HG03521 (cell line): Measurements from ENCODE around the gene PIK3R4.

Source experiments
- ATAC-seq: cut with Tn5 transposase; IDR thresholded peaks from one replicate; pipeline ENCODE4 v1.9.1; 2021; ENCODE audit warnings: mild to moderate bottlenecking, moderate library complexity; ENCODE audit not compliant: unreplicated experiment

The PIK3R4 gene

DNA sequence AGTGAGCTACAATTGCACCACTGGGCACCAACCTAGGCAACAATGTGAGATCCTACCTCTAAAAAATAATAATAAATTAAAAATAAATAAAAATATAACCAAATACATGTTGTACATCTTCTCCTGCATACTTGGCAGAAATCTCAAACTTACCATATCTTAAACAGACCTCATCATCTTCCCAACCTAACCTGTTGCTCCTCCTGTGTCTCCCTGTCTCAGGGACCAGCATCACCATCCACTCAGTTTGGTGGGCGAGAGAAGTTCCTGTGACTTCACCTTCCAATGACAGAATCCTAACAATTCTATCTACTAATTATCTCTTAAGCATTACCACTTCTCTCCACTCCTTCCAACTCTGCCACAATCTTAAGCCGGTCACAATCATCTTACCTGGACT lies 3.3 kb downstream of the PIK3R4 start:
- ATAC-seq, result no peak

DNA sequence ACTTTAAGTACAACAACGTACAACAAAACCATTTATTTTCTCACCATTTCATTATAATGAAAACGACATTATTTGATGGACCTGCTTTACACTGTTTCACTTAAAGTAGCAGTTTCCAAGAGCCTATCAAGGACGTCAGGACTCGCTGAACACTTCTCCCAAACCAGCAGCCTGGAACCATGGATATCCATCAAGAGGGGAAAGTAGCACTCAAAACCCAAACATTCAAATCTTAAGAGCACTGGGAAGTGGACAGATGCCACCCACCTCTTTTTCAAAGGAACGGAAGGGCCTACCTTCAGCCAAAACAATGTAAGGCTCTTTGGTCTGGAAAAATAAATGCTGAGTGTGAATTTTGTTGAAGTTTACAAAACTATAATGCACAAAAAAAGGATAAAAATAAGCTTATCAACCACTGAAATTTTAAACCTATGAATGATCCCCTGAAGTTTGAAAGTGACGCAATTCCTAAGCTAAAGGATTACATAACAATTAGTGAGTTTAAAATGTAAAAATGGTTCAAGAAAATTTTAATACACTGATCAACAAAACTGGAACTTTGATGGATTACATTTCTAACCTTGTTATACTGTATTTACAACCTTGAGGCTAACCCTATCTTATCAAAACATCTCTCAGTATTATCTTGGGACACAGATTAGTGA lies 4.6 kb downstream of the PIK3R4 start:
- ATAC-seq, result no peak

DNA sequence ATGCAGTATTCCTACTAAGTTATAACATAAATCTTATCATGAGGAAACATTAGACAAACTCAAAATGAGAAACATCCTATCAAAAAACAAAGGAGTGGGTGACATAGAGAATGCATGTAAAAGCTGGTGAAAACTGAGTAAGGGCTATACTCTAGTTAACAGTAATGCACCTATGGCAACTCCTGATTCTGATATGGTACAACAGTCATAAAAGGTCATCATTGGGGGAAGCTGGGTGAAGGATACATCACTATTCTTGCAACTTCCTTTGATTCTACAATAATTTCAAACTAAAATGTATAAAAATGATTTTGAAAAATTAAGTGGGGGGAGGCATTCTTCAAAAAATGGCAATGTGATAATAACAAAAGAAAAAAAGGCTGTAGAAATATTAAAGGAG lies 6.8 kb downstream of the PIK3R4 start:
- no peak for ATAC-seq

DNA sequence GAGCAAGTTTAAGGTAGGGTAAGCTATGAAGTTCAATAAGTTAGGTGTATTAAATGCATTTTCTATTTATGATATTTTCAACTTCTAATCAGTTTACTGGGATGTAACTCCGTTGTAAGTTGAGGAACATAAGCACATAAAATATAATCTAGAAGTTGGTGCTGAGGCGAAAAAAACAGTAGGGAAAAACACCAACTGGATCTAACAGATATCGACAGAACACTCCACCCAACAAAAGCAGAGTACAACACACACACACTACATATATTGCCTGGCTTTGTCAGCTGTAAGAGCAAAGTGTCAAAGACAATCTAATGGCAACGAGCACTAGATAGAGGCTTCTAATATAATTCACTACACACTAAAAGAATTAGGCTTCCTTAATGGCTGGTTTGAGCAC lies 8.4 kb downstream of the PIK3R4 start:
- ATAC-seq, result no peak

DNA sequence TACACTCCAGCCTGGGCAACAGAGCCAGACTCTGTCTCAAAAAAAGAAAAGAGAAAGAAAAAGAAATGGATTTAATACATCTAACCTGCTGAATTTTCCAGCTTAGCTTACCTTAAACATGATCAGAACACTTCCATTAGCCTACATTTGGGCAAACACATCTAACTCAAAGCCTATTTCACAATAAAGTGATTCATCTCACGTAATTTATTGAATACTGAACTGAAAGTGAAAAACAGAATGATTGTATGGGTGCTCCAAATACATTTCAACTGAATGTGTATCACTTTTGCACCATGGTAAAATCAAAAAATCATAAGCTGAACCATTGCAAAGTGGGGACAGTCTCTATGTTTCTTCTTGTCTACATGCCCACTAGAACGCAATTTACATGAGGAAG lies 9.0 kb downstream of the PIK3R4 start:
- ATAC-seq, result no peak

DNA sequence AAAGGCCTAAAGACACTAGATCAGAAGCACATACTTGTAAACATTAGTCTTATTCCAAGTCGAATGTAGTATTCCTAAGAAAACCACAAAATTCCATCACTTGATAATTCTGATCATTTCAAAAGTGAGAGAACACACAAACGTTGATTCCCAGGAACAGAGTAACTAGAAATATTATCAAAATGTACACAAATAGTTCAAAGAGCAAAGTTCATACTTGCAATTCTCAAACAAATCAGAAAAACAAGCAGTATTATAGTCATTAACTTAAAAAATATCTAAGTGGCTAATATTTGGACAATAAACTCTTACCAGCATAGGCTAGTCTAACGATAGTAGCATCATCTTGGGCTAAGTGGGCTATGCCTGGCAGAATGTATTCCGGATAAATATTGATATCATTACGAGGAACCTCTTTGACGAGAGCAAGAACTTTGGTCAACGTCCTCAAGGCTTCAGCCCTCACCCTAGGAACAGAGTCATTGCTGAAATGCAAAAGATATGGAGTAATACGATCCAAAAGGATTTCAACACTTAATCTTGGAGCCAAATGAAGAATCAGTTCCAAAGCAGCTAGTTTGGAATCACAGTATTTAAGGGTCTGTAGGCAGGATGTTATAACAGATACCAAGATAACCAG lies 13.3 kb downstream of the PIK3R4 start:
- ATAC-seq, result no peak

DNA sequence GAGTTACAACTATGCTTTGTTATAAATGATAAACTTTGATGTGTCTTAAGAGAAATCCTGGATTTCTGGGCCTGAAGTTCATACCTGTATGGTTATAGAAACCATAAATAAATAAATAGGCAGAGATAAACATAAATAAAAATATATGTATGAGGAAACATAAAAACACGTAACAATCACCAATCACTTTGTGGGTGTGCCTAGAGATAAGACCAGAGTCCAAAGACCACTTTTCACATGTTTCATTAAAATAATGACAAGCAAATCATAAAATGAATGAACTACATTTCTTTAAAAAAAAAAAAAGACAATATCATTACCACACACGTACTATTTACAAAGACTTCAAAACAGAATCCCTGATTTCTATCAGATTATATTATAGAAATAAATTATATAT lies 14.1 kb downstream of the PIK3R4 start:
- ATAC-seq, result no peak

DNA sequence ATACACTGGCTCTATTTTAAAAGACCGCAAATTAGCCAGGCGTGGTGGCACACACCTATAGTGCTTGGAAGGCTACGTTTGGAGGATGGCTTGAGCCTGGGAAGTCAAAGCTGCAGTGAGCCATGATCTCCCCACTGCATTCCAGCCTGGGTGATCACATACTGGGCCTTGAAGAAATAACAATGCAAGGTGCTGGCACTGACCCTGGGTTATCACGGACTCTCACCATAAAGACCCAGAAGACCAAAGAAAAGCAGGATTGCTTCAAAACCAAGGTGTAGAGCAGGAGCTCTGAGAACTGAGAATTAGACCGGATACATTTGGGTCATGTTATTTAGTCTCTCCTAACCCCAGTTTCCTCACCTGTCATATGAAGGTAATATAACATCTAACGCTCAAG lies 14.8 kb downstream of the PIK3R4 start:
- no peak for ATAC-seq

DNA sequence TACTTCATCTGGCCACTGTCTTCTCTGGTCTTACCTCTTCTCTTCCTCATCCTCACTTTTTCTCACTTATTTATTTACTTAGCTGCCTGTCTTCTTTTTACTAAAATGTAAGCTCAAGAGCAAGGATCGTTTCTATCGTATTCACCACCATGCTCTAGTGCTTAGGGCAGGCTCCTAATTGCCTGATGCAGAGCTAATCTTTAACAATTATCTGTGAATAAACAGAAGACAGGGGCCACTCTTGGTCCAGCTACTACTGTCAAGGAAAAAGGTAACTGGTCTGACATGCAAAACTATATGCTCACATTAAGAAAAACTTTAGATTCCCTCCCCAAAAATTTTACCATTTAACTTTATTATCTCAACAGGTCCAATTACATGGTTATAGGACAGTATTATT lies 17.5 kb downstream of the PIK3R4 start:
- no peak for ATAC-seq

DNA sequence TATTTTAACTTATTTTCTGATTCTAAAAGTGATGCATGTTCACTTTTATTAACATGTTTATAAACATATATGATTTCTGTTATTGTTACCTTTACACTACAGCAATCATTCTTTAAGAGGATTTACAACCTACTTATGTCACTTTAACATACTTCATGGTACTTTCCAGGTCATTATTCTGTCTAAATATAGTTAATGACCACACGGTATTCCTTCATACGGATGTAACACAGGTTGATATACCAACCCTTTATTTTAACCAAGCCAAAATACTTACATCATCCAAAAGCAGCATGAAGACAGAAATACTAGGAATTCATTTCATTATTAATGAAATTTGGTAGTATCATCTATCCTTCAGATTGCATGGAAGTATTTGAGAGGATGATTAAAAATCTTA lies 18.6 kb downstream of the PIK3R4 start:
- no peak for ATAC-seq

DNA sequence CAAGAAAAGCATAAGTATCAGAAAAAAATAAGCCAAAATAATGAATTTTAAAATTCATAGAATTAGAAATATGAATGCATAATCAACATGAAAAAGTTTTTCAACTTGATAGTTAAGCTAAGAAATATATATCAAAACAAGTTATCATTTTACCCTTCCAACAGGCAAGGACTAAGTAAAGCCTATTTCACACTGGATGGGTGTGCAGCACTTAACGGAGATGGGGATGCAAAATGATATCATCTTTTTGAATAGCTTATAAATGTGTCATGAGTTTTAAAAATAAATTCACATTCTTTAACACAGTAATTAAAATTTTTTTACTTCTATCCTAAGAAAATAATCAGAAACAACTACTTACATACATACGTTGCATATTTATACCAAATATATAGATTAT lies 20.9 kb downstream of the PIK3R4 start:
- ATAC-seq, result no peak

DNA sequence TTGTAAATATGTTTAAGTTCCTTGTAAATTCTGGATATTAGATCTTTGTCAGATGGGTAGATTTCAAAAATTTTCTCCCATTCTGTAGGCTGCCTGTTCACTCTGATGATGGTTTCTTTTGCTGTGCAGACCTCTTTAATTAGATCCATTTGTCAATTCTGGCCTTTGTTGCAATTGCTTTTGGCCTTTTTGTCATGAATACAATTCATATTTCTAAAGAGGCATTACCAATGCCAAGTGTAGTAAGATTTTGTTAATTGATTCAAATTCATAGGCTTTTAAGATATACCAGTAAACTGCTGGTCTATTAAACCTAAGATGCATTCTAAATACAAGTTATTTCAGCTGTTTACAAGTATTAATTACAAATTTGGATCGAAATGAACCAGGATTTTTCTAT lies 31.0 kb downstream of the PIK3R4 start:
- no peak for ATAC-seq

DNA sequence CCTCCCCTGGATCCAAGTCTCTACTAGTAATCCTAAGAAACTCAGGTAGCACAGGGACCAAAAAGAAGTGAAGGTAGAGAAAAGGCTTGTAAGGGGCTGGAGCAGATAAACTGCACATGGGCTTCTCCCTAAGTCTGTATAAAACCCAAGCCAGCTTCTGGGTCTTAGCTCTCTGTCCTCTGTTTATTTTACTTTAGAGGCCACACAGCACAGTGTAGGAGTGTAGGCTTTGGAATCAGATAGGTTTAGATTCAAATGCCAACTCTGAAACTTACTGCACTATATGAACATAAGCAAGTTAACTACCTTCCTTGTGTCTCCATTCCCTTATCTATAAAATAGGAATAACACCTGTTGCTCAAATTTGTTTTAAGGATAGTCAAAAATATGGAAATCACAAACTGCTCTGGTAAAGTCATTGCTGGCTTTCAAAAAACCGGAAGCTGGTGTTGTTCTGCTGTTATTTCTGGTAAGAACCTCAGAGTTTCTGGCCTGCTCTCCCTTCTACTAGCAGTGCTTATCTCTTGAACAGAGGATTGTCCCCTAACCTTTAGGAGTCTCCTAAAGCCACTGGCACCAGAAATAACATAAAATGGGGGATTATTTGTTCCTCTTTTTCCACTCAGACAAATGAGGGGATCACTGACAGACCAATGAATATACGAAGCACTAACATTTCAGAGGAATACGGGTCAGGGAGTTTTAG lies 33.8 kb downstream of the PIK3R4 start:
- no peak for ATAC-seq

DNA sequence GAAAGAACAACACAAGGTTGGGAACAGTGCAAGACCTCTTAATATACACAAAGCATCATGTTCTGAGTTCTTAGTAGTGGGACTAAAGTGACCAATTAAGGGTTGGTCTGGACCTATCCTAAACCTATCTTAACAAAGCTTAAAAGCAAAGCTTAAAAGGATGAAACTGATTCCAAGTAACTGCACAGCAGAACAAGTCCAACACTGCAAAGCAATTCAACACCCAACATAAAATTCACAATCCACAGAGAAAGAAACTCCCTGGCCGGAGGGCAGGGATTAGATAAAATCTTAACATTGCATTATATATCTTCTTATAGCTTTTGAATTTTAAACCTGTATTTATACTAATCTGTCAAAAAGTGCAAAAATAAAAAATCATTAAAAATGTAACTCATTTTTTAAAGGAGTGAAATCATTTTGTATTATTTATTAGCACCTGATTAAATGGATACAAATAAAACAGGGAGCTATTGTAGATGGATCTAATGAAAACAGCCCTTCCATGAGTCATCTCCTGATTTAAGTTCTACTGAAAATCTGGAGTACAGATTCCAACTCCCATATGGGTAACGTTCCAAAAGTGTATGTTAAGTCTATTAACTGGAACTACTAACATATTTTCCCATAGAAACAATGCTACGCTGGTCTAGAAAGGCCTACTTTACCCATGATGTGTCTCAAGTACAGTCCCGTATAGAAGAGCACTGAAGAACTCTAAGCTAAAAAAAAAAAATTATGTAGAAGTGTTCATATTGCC lies 34.9 kb downstream of the PIK3R4 start:
- ATAC-seq, result no peak

DNA sequence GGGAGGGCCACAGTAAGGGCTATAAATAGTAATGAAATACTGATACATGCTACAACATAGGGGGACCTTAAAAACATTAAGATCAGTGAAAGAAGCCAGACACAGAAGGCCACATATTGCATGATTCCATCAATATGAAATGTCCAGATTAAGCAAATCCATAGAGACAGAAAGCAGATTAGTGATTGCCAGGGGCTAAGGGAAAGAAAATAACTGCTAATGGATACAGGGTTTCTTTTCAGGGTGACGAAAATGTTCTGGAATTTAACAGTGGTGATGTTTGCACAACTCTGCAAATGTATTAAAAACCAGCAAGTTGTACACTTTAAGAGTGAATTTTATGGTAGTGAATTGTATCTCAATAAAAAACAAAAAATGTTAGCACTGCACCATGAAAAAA lies 37.0 kb downstream of the PIK3R4 start:
- no peak for ATAC-seq

DNA sequence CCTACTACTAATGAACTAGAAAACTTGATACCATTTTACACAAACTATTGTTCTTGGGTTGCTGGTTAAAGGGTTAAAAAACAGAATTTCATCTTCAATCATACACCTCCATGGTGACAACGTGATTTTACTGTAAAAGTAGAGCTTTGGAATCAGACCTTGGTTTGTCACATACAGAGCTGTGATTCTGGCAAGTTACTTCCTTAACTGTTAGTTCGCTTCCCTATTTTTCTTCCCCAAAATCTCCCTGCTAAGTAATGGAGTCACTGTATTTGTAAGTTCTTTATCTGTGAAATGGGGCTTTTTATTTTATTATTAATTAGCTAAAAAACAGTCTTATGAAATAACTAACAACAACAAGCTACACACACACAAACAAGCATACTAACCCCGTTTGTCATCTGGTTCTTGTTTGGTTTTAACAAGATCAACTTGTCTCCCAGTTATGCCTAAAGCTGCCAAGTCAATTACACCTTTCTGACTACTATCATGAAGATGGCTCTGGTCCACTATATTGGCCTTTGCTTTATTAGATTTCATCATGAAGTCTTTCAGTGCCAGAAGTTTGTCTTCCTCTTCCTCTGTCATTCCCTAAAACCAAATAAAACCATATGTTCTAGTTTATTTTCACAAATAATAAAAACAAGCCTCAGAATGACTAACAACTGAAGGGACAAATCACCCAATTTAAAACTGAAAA lies 38.6 kb downstream of the PIK3R4 start:
- ATAC-seq, result no peak

DNA sequence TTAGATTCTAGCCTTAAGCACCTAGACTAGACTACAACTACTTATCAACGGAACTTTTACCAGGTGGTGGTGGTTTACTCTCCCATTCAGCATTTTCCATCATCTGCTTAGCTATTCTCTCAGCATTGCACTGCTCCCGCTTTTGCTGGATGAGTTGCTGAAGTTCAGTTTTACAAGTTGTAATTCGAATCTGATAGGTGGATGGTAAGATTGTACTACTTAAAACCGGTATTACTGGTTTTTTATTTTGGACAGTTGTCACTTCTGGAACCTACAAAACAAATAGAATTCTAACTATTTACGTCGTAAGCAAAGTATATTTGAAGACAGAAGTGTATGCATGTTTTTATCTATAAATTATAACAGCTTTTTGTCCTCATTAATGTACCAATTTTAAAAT lies 41.1 kb downstream of the PIK3R4 start:
- no peak for ATAC-seq

DNA sequence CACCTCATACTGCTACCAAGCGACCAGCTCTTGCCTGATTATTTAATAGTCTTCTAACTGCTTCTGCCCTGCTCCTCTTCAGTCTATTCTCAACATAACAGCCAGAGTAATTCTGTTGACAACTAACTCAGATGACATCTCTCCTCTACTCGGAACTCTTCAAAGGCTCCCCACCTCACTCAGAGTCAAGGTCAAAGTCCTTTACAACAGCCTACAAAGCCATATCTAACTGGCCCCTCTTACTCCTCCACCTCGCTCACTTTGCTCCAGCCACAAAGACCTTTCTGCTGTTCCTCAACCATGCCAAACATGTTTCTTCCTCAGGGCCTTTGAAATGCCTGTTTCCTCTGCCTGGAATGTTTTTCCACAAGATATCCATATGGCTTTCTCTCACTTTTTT lies 43.6 kb downstream of the PIK3R4 start:
- no peak for ATAC-seq

DNA sequence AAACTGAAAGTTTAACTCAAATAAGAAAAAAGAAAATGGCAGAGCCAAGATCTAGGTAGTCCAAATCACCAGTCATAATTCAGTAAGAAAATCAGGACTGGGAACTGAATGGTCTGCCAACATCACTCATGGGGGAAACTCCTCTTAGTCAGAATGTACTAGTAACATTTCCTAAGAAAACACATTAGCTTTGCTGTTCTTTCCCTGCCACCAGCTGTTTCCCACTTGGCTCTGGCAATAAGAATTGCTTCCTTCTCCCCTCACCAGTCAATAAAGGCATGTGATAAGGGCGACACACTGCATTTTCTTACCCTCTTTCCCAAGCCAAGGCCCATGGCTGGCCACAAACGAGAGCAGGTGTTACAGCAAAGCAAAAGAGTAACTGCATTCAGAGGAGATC lies 46.1 kb downstream of the PIK3R4 start:
- ATAC-seq, result no peak

DNA sequence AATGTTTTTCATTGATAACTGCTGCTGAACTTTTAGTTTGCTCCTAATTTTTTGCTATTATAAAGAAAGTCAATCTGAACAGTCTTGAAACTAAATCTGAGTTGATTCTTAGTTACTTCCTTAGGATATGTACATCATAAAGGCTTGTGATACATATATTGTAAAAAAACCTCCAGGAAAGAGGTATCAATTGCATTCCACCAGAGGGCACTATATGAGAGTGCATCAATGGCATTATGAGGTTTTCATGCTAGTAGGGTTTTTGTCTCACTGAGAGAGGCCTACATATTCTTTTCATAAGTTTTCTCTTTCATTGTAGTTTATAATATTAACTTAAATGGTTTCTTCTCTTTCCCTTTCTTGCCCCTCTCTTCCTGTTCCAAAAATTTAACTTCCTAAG lies 46.9 kb downstream of the PIK3R4 start:
- no peak for ATAC-seq

DNA sequence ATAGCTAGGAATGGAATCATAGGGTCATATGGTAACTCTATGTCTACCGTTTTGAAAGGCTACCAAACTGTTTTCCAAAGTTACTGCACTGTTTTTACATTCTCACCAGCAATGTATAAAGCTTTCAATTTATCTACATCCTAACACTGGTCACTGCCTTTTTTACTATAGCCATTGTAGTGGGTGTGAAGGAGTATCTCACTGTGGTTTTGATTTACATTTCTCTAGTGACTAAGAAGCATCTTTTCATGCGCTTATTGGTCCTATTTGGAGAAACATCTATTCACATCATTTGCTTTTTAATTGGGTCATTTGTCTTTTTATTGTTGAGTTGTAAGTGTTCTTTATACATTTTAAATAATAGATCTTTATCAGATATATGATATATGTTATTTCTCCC lies 53.3 kb downstream of the PIK3R4 start:
- no peak for ATAC-seq
